HG03521 (cell line): ENCODE results near the gene UBTD2.
"Not testable (repeated sequence)": the region's sequence is repeated elsewhere in the genome, so short reads cannot be mapped to it uniquely, and the experiment has no call there.

Source experiments
- ATAC-seq: cut with Tn5 transposase; IDR thresholded peaks from one replicate; pipeline ENCODE4 v1.9.1; 2021; ENCODE audit warnings: mild to moderate bottlenecking, moderate library complexity; ENCODE audit not compliant: unreplicated experiment

UBTD2 gene, protein sequence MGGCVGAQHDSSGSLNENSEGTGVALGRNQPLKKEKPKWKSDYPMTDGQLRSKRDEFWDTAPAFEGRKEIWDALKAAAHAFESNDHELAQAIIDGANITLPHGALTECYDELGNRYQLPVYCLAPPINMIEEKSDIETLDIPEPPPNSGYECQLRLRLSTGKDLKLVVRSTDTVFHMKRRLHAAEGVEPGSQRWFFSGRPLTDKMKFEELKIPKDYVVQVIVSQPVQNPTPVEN

DNA sequence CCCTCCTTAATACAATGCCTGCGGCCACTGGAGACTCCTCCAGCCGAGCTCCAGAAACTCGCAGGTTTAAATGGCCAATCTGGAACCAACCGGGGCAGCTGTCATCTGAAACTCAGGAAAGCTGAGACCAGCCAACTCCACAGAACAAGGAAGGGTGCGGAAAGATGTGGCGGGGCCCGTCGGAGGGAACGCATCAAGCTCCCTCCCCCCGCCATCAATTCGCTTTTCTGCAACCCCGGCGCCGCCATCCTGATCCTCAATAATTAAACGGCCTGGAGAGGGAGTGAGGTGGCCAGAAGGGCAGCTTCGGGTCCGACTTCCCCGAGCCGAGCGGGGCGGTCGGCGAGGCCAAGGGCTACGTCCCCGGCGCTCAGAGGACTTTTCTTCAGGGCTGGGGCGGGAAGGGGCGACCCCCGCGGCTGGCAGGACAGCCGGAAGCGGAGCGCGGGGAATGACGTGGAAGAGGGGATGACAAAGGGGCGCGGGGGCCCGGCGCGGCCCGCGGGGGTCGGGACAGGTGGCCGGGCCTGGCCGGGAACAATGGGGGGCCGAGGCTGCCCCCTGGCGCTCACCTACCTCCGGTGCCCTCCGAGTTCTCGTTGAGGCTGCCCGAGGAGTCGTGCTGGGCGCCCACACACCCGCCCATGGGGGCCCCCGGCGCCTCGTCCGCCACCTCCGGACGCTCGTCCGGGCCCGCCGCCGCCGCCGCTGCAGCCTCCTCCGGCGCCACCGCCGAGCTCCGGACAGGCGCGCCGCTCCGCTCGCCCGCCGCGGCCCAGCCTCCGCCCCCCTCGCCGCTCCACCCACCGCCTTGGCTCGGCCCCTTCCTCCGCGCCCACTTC is at the start of gene UBTD2:
UBTD2 (minus strand) TSS at position 745 of the 842 bp plus-strand sequence; CDS start at position 646, 99 bp downstream.
- peak; percentile 91 for ATAC-seq

DNA sequence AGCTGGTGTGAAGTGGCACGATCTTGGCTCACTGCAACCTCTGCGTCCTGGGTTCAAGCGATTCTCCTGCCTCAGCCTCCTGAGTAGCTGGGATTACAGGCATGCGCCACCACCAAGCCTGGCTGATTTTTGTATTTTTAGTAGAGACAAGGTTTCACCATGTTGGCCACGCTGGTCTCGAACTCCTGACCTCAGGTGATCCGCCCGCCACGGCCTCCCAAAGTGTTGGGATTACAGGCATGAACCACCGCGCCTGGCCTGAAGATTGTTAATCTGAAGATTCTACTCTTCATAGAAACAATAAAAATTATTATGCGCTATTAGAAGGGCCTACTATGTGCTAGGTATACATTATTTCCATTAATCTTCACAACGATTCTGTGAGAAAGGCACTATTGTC is 43.3 kb upstream of the UBTD2 start:
- ATAC-seq, result not testable (repeated sequence)

DNA sequence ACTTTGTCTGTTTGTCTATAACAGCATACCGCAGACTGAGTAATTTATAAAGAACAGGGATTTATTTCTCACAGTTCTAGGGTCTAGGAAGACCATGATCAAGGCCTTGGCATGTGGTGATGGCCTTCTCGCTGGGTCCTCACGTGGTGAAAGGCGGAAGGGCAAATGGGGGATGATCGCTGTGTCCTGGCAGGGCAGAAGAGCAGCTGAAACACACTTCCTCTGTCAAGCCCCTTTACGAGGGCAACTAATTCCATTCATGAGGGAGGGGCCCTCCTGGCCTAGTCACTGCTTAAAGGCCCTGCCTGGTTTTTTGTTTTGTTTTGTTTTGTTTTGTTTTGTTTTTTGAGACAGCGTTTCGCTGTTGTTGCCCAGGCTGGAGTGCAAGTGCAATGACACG is 41.9 kb upstream of the UBTD2 start:
- ATAC-seq, result no peak

DNA sequence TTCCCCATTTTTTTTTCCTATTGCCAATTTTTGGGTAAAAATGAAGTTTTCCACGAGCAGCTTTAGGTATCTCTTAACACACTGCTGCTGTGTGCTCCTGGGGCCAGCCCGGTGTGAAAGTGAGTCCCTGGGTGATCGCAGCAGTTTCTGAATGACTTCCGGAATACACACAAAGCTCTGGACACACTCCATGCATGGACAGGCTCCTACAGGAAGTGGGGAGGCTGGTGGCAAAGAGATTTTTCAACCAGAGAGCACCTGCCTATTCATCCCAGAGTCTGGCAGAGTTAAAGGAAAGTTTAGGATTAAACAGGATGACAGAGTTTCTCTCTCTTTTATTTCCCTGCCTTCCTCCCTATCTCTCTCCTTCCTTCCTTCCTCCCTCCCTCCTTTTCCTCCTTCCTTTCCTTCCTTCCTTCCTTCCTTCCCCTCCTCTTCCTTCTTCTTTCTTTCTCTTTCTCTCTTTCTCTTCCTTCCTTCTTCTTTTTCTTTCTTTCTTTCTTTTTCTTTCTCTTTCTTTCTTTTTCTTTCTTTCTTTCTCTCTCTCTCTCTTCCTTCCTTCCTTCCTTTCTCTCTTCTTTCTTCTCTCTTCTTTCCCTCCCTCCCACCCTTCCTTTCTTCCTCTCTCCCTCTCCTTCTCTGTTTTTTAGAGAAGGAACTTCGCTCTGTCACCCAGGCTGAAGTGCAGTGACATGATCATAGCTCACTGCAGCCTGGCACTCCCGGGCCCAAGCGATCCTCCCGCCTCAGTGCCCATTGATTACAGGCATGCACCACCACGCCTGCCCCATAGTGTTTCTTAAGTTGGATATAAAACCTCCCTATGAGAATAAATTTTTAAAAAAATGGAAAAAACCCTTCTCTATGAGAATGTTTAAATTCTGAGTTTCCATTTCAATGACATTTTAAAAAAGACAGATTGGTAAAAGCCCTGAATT is 38.7 kb upstream of the UBTD2 start:
- ATAC-seq, result no peak

DNA sequence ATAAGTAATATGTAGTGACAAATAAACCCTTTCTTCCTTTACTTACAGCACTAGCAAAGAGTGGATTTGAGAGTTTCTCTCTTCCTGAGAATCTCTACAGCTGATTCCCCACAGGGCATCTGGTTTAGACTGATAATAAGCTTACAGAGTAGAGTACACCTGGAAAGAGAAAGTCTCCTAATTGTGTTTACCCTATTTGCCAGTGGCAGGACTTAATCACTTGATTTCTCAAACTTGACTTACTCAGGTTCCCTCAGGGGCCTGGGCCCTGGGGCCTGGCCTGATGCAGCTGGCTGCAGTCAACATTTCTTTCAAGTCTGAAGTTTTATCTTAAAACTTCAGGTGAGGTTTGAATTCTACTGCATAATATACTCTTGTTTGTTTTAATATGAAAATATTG is 38.0 kb upstream of the UBTD2 start:
- no peak for ATAC-seq

DNA sequence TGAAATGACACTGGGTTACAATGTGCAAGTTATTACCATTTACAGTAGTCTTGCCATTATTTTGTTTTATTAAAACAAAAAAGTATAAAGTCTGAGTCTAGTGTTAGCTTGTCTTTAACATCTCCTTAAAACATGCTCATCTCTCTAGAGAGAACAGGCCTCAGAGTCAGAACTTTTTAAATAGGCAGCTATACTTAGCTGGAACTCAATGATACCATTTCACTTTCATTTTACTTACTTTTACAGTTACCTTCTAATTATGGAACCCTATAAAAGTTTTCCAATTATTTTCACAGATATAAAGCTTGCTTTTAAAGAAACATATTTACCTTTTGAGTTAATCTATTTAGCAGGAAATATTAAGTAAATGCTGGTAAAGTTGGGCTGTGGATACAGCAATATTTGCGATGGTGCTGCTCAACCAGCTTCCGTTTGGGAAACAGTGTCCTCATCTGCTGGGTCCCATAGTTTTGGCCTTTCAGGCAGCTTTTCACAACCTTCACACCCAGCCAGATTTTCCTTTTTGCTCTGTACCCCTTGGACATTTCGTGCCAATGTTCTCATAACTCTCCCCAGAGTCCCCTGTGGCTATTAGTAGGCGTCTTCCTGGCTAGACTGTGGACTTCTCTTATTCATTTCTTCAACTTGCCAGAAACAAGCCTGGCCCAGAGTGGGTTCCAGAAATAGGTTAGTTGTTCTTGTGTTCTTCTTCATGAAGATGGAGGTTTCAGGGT is 36.3 kb upstream of the UBTD2 start:
- ATAC-seq, result no peak

DNA sequence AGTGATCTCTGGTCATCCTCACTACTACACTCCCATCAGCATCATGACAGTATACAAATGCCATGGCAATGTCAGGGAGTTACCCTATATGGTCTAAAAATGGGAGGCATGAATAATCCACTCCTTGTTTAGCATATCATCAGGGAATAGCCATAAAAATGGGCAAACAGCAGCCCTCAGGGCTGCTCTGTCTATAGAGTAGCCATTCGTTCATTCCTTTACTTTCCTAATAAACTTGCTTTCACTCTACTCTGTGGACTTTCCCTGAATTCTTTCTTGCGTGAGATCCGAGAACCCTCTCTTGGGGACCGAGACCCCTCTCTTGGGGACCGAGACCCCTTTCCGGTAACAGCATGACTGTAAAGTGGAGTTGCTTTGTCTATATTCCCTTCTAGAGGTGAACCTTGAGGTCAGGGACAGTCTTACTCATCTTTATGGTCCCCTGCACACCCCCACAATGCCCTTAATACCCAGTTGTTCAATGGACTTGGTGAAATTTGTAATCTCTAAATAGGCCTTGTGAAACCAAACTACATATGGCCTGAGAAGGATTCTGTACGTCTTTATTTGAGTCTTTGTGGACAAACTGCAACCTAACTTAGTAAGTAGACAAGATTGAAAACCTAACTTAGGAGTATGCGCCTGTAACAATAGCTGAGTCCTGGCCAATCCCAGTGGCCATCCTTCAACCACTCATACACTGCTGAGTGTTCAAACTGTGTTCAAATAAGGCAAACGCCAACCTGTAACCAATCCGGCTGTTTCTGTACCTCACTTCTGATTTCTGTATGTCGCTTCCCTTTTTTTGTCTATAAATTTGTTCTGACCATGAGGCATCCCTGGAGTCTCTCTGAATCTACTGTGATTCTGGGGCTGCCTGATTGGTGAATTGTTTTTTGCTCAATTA is 32.3 kb upstream of the UBTD2 start:
- ATAC-seq, result no peak

DNA sequence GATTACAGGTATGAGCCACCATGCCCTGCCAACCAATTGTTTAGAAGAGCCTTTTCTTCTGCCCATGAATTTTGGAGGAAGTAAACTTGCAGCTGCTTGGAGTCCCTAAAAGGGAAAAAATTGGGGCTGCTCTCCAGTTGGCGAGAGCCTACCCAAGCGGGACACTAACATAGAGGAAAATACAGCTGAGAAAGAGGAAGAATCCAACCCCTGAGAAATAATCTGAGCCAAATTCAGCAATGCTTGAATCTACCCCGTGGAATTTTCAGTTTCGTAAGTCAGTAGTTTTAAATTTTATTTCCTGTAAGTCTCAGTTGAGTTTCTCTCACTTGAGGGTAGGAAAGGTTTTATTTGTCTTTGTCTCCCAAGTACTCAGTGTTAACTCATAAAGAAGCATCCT is 30.4 kb upstream of the UBTD2 start:
- ATAC-seq, result no peak

DNA sequence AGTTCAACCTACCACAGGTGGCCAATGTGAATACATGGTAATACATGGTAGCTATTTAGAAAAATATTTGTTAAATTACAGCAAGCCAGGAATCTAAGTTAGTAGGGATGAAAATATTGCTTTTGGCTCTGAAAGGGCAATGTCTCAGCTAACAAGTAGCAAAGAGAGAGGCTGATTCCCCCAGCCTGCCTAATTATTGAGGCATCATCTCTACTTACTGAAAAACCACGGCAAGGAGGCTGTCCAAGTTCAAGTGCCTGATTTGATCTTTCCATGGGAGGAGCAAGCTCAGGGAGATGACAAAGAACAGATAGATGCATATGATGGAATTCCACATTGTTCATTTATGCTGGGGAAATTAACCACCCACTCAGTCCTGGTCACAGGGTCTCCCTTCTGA is 28.7 kb upstream of the UBTD2 start:
- no peak for ATAC-seq

DNA sequence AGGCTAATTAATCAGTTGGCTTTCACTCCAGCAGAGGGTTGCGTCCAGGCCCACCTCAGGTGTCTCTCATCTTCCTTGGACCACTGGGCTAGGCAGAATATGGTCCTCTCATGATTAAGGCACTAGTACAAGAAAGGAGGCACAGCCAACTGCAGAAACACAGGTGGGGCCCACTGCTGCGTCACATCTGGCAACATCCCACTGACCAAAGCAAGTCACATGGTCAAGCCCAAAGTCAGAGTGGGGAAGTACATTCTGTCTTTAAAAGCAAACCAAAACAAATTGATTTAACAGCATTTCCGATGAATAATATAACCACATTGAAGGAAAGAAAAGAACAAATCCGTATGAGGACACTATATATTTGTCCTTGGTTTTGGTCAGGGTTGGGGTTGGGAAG is 28.0 kb upstream of the UBTD2 start:
- no peak for ATAC-seq

DNA sequence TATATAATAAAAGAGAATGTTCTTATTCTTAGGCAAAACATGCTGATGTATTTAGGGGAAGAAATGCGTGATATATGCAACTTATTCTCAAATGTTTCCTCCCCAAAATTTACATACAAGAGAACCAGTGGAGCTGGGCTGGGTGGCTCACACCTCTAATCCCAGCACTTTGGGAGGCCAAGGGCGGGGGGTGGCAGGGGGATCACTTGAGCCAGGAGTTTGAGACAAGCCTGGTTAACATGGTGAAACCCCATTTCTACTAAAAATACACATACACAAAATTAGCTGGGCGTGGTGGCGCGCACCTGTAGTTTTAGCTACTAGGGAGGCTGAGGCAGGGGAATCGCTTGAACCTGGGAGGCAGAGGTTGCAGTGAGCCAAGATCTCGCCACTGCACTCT is 27.5 kb upstream of the UBTD2 start:
- ATAC-seq, result no peak

DNA sequence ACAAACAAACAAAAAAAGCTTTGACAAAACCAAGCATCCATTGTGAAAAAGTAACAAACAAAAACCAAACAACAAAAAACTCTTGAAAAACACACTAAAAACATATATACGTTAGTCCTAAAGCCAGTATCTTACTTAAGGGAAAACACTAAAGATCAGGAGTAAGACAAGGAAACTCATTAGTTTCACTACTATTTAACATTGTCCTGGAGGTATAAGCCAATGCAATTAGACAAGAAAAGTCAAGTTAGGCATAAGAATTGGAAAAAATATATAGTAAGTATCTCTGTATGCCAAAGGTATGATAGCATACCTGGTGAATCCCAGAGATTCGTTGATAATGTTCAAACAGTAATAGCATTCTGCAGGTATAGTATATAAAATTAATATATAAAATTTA is 21.8 kb upstream of the UBTD2 start:
- ATAC-seq, result no peak

DNA sequence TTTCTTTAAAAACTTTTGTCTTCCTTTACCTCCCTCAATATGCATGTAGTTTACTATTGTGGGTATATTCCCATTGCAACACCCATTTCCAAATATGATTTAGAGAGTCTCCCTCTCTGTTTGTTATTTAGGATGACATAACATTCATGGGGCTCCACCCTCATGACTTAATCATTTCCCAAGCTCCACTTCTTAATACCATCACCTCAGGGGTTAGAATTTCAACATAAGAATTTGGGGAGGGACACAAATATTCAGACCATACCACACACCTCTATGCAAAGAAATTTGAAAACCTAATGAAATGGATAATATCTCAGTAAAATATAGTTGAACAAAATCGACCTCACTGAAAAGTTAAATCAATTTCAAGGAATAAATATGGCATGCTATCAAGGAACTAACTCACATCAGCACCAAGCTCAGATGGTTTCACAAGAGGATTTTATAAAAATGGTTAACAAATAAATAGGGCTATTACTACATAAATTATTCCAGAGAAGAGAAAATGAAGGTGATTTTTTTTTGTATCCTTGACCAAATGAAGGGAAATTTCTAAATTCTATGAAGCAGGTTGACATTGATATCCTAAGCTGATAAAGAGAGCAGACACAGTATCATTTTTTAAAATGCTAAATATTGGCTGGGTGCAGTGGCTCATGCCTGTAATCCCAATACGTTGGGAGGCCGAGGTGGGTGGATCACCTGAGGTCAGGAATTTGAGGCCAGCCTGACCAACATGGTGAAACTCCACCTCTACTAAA is 20.2 kb upstream of the UBTD2 start:
- no peak for ATAC-seq

DNA sequence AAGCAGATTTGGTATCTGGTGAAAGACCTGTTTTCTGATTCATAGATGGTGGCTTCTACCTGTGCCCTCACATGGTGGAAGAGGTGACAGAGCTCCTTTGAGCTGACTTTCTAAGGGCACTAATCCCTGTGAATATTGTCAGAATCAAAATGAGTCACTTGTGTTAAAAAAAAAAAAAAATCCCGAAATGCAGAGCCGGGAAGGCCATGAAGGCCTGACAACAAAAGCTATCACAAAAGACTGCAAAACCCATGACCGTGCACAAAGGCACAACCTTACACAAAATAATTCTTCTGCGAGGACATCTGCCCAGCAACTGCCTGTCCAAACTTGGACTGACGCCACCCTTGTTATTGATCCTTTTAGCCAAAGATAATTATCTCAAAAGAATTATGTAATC is 19.6 kb upstream of the UBTD2 start:
- ATAC-seq, result no peak

DNA sequence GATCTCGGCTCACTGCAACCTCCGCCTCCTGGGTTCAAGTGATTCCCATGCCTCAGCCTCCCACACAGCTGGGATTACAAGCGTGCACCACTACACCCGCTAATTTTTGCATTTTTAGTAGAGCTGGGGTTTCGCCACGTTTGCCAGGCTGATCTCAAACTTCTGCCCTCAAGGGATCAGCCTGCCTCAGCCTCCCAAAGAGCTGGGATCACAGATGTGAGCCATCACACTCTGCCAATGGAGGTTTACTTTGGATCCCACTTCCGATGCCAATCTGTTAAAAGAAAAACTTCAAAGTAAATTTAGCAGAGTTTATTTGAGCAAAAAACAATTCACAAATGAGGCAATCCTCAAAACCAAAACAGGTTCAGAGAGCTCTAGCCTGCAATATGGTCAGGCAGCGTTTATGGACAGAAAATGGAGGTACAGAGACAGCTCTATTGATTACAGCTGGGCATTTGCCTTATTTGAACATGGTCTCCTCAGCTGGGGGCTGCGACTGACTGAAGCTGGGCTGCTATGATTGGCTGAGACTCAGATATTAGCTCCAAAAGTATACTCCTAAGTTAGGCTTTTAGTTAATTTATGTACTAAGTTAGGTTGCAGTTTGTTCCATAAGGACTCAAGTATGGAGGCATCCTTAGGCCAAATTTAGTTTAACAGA is 18.6 kb upstream of the UBTD2 start:
- no peak for ATAC-seq

DNA sequence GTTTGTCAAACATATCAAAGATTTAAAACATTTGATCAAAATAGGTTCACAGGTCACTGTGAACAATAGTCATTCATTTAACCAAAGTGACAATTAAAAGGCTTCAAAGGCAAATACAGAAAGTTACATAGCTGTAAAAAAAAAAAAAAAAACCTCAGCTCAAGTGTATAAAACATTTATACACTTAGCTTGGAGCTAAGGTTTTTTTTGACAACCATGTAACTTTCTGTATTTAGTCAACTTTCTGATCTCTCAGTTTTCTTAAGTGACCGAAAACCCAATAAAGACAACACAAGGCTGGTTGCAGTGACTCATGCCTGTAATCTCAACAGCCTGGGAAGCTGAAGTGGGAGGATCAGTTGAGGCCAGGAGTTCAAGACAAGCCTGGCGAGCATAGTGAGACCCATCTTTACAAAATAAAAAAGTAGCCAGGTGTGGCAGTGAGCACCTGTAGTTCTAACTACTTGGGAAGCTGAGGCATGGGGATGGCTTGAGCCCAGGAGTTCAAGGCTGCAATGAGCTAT is 16.4 kb upstream of the UBTD2 start:
- no peak for ATAC-seq

DNA sequence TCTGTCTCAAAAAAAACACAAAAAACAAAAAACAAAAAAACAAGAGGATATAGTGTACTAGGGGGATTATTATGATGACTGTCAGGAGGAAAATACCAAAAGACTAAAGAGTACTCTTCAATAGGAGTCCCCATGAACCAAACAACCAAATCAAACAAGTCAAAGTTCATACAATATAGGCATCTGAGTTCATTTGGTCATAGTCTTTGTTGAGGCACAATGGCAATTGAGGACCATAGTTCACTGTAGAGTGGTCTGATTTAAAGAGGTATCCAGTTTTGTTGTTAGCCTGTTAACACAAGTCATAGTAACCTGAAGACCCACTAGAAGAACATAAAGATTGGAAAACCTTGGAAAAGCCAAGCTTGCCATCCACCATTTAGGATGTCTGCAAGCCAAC is 11.3 kb upstream of the UBTD2 start:
- ATAC-seq, result no peak

DNA sequence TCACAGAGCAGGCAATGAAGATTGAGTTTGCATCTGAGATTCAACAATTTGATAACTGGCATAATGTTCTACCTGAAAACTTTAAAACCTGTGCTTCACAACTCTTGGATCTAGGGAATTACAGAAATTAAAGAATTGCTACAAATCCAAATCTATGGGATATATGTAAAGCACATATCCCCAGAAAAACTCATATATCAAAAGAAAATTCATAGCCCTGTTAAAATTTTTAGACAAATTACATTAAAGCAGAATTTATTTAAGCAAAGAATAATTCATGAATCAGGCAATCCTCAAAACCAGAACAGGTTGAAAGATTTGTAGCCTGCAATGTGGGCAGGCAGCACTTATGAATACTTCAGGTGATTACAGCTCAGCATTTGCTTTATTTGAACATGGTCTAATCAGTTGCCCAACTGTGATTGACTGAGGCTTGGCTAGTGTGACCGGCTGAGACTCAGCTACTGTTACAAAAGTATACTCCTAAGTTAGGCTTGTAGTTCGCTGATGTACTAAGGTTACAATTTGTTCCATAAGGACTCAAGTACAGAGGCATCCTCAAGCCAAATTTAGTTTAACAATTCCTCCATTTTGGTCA is 10.3 kb upstream of the UBTD2 start:
- ATAC-seq, result no peak
